Peyer's patch (tissue), 4 donors: ENCODE measurements around the gene ERVFRD-1. TPM values are rescaled to one million over a fixed set of nuclear protein-coding genes. Genes with fewer than 3 reads are reported as not detected.

Experiments
- DNase-seq, 3 donors: peaks; one replicate each; pipeline ENCODE4 v3.0.0-alpha.2; 2017 to 2019
- H3K27ac ChIP-seq, 4 donors: fragments of 200-600 bp; sonication (generic); one replicate each; pipeline ENCODE4 v1.5.1; 2016 to 2019
- H3K27me3 ChIP-seq, 2 donors: fragments of 200-600 bp; sonication (generic); one replicate each; pipeline ENCODE4 v1.5.1; 2019
- H3K36me3 ChIP-seq, 3 donors: fragments of 200-600 bp; sonication (generic); one replicate each; pipeline ENCODE4 v1.5.1; 2016 to 2019
- H3K4me1 ChIP-seq, 4 donors: fragments of 200-600 bp; sonication (generic); one replicate each; pipeline ENCODE4 v1.5.1; 2016 to 2019
- H3K4me3 ChIP-seq, 4 donors: fragments of 200-600 bp; sonication (generic); 1 replicate in 3 of 4; 2 replicates in 1 of 4; pipeline ENCODE4 v1.5.1; 2016 to 2019; ENCODE audit warnings: mild to moderate bottlenecking in 1 of 4
- H3K9me3 ChIP-seq, 4 donors: fragments of 200-600 bp; sonication (generic); one replicate each; pipeline ENCODE4 v1.5.1; 2016 to 2019; ENCODE audit warnings: mild to moderate bottlenecking in 1 of 4
- CTCF ChIP-seq, 6 experiments: fragments of 450-650 bp in 4 of 6; fragments of 200-600 bp in 2 of 6; sonication (generic) in 1 of 6; IDR thresholded peaks; one replicate each; pipeline ENCODE4 v1.5.1; 2017 to 2019; ENCODE audit warnings: antibody characterized with exemption in 6 of 6, mild to moderate bottlenecking in 3 of 6, moderate library complexity in 1 of 6
- POLR2A ChIP-seq, 2 donors: fragments of 450-650 bp; IDR thresholded peaks; one replicate each; pipeline ENCODE4 v1.5.1; 2017; ENCODE audit warnings: antibody characterized with exemption in 2 of 2, mild to moderate bottlenecking in 2 of 2, moderate library complexity in 2 of 2
- total RNA-seq, 4 donors: library from RNA; depleted of rRNA; stranded (reverse); fragments of >200 nt; gene quantifications; one replicate each; pipeline ENCODE4 v1.1.0, GENCODE V29; 2016

The ERVFRD-1 gene
- total RNA-seq, 4 donors from 2014 or later = not detected

- peaks cover 0 to 14% (median 0%) of the 10 kb centered on the region in 3 donors for H3K36me3 ChIP-seq
- TF ChIP-seq POLR2A (IDR thresholded peaks at IDR 0.05) = no peak
- TF ChIP-seq CTCF (IDR thresholded peaks at IDR 0.05) = no peak
Measured at GRCh38 chr6:11132194-11132888, 20.8 kb upstream of the ERVFRD-1 start.

GRCh38 chr6:11130605-11131004 lies 19.1 kb upstream of the ERVFRD-1 start:
- no peaks in the 10 kb centered on the region for H3K9me3 ChIP-seq
- H3K4me3 ChIP-seq = no peak overlapping the region
- no peaks in the 10 kb centered on the region for H3K4me1 ChIP-seq
- TF ChIP-seq CTCF (IDR thresholded peaks at IDR 0.05) (no peak), POLR2A (IDR thresholded peaks at IDR 0.05) (no peak)
- no peaks in the 10 kb centered on the region for H3K27me3 ChIP-seq
- no peak for DNase-seq
- H3K27ac ChIP-seq = no peak overlapping the region
- H3K36me3 ChIP-seq = peaks cover 0 to 13% (median 0%) of the 10 kb centered on the region in 3 donors

More at GRCh38 chr6:11132194-11132888, 20.8 kb upstream of the ERVFRD-1 start:
- no peak overlapping the region for H3K27ac ChIP-seq
- DNase-seq = no peak
- H3K27me3 ChIP-seq = no peaks in the 10 kb centered on the region
- no peak overlapping the region for H3K4me3 ChIP-seq
- H3K9me3 ChIP-seq = no peaks in the 10 kb centered on the region
- no peaks in the 10 kb centered on the region for H3K4me1 ChIP-seq

- Histone ChIP-seq H3K36me3 (peaks cover 0 to 7% (median 0%) of the 10 kb centered on the region in 3 donors), H3K4me3 (no peak overlapping the region), H3K4me1 (no peaks in the 10 kb centered on the region), H3K27ac (no peak overlapping the region), H3K27me3 (no peaks in the 10 kb centered on the region), H3K9me3 (no peaks in the 10 kb centered on the region)
- TF ChIP-seq POLR2A (IDR thresholded peaks at IDR 0.05) (no peak), CTCF (IDR thresholded peaks at IDR 0.05) (no peak)
- no peak for DNase-seq
Measured at GRCh38 chr6:11129908-11130565, 18.5 kb upstream of the ERVFRD-1 start.

- no peak for TF ChIP-seq CTCF (IDR thresholded peaks at IDR 0.05)
- TF ChIP-seq POLR2A (IDR thresholded peaks at IDR 0.05) = no peak
- Histone ChIP-seq H3K9me3 (no peaks in the 10 kb centered on the region), H3K27me3 (no peaks in the 10 kb centered on the region), H3K4me1 (no peaks in the 10 kb centered on the region), H3K4me3 (no peak overlapping the region), H3K27ac (no peak overlapping the region), H3K36me3 (no peaks in the 10 kb centered on the region)
- no peak for DNase-seq
Measured at GRCh38 chr6:11128608-11129007, 17.1 kb upstream of the ERVFRD-1 start.

GRCh38 chr6:11126876-11127275 lies 15.4 kb upstream of the ERVFRD-1 start:
- Histone ChIP-seq H3K36me3 (no peaks in the 10 kb centered on the region), H3K4me3 (no peak overlapping the region), H3K27me3 (no peaks in the 10 kb centered on the region), H3K27ac (no peak overlapping the region), H3K4me1 (no peaks in the 10 kb centered on the region), H3K9me3 (no peaks in the 10 kb centered on the region)
- DNase-seq = no peak
- TF ChIP-seq POLR2A (IDR thresholded peaks at IDR 0.05) = no peak
- TF ChIP-seq CTCF (IDR thresholded peaks at IDR 0.05) = no peak
